ENCODE measurements around the gene AFF1.

- TF ChIP-seq, protein P1, sequence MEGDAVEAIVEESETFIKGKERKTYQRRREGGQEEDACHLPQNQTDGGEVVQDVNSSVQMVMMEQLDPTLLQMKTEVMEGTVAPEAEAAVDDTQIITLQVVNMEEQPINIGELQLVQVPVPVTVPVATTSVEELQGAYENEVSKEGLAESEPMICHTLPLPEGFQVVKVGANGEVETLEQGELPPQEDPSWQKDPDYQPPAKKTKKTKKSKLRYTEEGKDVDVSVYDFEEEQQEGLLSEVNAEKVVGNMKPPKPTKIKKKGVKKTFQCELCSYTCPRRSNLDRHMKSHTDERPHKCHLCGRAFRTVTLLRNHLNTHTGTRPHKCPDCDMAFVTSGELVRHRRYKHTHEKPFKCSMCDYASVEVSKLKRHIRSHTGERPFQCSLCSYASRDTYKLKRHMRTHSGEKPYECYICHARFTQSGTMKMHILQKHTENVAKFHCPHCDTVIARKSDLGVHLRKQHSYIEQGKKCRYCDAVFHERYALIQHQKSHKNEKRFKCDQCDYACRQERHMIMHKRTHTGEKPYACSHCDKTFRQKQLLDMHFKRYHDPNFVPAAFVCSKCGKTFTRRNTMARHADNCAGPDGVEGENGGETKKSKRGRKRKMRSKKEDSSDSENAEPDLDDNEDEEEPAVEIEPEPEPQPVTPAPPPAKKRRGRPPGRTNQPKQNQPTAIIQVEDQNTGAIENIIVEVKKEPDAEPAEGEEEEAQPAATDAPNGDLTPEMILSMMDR (IDR thresholded peaks at IDR 0.05; ENCODE audit: low read depth, low read length, missing input control) = no peak
- TF ChIP-seq YY1 (IDR thresholded peaks at IDR 0.05) (no peak), RXRA (IDR thresholded peaks at IDR 0.05) (no peak), GABPA (IDR thresholded peaks at IDR 0.05 in 1 of 2, conservative IDR thresholded peaks at IDR 0.05 in 1 of 2) (no peak), RAD21 (IDR thresholded peaks at IDR 0.05) (no peak), SP1 (IDR thresholded peaks at IDR 0.05) (no peak), HNF4G (IDR thresholded peaks at IDR 0.05) (no peak), REST (IDR thresholded peaks at IDR 0.05) (no peak), TAF1 (conservative IDR thresholded peaks at IDR 0.05) (no peak), EGR1 (IDR thresholded peaks at IDR 0.05; ENCODE audit: low read depth in 2 of 2) (no peak), MAX (IDR thresholded peaks at IDR 0.05) (no peak)
- TF ChIP-seq, protein P2, sequence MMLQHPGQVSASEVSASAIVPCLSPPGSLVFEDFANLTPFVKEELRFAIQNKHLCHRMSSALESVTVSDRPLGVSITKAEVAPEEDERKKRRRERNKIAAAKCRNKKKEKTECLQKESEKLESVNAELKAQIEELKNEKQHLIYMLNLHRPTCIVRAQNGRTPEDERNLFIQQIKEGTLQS (IDR thresholded peaks at IDR 0.05) = no peak
Measured at GRCh38 chr4:86946868-86947500, 12.2 kb downstream of the AFF1 start.

All from liver (tissue), 3 donors.